Loucy (cell line): ENCODE data around the gene SLC25A13.

Source experiments
- CTCF ChIP-seq: fragments of 200-600 bp; sonication (generic); conservative IDR thresholded peaks from 2 replicates; pipeline ENCODE4 v1.5.1; 2014; ENCODE audit warnings: mild to moderate bottlenecking, antibody characterized with exemption, low read length
- EZH2phosphoT487 ChIP-seq: fragments of 200-600 bp; IDR thresholded peaks from 2 replicates; pipeline ENCODE4 v1.6.1; 2018; ENCODE audit warnings: antibody characterized with exemption, mild to moderate bottlenecking, moderate library complexity, borderline replicate concordance

- TF ChIP-seq CTCF: no peak
- TF ChIP-seq EZH2phosphoT487: no peak
These were observed 142.1 kb downstream of the SLC25A13 start for GRCh38 chr7:96179837-96180236.
